Stimulated activated CD8-positive, alpha-beta memory T cell treated with anti-CD3 and anti-CD28 coated beads, Interleukin-12 subunit alpha, Interleukin-12 subunit beta, amount 100 ng/mL, for 4 hours (primary cell): ENCODE measurements around the gene CRABP2.

Source experiments
- DNase-seq: peaks from one replicate; pipeline ENCODE4 v3.0.0-alpha.2; 2020; ENCODE audit warnings: low read depth

CRABP2 gene

DNA sequence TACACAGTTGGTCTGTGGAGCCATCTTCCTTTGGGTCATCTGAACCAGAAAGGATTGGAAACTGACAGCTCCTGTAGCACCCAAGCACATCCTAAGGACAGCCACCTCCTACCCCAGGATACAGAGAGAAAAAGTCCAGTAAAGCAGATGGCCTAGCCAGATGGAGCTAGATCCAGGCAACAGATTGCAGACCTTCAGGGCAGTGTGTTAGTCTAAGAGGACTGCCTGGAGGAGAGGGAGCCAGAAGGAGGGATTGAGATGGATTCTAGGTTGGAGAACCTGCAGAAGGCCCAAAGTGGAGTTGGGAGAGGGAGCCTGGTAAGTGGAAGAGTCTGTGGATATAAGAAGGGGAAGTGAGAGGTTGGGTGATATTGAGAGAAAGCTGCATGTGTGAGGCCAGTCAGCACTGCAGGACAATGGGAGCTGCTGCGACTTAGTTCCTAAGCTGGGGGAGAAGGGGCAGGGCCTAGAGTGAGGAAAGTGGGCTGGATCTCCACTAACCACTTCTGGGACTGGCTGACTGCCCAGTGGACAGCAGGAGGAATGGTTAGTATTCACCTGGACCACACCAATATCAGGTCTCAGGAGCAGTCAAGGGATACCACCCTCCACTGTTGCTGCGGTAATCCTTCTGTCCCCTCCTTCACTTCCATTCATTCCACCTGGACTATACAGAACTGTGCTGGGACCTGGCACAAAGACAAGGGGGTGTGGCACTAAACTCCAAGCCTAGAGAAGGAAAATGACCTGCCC lies 50.1 kb downstream of the CRABP2 start:
- no peak for DNase-seq

DNA sequence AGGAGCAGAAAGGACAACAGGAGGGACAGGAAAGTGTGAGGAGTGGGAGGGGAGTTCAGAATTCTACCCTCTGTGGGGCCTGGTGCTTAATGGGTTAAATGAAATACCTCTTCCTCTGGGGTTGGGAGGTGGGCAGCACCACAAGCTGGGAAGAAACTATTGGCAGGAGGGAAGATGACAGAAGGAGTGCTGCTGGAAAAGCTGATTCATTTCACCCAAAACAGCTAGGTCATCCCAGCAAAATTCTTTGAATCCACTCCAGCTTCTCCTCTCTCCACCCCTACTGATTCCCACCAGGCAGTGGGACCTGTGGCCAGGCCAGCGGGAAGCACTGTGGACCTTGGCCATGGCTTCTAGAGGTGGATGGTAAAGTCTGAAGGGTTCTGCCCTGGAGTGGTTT lies 50.7 kb downstream of the CRABP2 start:
- no peak for DNase-seq

DNA sequence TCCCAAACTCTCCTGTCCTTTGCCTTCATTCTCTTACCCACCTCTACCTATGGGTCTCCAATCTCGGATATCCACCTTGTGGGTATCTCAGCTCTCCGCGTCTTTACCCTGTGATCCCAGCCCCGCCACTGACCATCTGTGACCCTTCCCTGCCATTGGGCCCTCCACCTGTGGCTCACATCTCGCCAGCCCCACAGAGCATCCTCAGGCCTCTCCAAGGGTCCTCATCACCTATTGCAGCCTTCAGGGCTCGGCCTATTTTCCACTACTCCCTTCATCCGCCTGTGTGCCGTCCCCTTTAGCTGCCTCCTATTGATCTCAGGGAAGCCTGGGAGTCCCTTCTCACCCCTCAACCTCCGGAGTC lies 52.4 kb downstream of the CRABP2 start:
- no peak for DNase-seq

DNA sequence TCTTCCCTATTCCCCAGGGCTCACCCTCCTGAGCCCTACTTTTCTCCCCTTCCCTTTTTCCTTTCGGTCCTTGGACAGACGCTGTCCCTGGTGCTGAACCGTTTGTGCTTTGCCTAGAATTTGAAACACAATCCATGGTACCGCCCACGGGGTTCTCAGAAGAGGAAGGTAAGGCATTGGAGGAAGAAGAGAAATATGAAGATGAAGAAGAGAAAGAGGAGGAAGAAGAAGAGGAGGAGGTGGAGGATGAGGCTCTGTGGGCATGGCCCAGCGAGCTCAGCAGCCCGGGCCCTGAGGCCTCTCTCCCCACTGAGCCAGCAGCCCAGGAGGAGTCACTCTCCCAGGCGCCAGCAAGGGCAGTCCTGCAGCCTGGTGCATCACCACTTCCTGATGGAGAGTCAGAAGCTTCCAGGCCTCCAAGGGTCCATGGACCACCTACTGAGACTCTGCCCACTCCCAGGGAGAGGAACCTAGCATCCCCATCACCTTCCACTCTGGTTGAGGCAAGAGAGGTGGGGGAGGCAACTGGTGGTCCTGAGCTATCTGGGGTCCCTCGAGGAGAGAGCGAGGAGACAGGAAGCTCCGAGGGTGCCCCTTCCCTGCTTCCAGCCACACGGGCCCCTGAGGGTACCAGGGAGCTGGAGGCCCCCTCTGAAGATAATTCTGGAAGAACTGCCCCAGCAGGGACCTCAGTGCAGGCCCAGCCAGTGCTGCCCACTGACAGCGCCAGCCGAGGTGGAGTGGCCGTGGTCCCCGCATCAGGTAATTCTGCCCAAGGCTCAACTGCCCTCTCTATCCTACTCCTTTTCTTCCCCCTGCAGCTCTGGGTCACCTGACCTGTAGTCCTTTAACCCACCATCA lies 53.0 kb downstream of the CRABP2 start:
- no peak for DNase-seq
